IMR-90 (cell line): ENCODE results near the gene ACOT12. TPM values are rescaled to one million over a fixed set of nuclear protein-coding genes. Genes with fewer than 3 reads are reported as not detected.

Source experiments
- ATAC-seq: fragments of 200-7000 bp; cut with Tn5 transposase; 2 replicates; pipeline ENCODE4 v1.9.1; 2020; ENCODE audit warnings: low read depth, mild to moderate bottlenecking, moderate library complexity
- BruUV-seq: library from RNA; stranded (reverse); fragments of 400-500 nt; replicated peaks from 2 replicates; lab custom pipeline; 2021; lab: Mats Ljungman, UMichigan
- CTCF ChIA-PET: fragments of 300-600 bp; formaldehyde crosslinking; extraction: SDS; loops from one replicate; lab custom pipeline; 2021; ENCODE audit warnings: antibody characterized with exemption; lab: Yijun Ruan, JAX
- POLR2A ChIA-PET: fragments of 300-600 bp; sonication (Branson Sonifier 250); formaldehyde crosslinking; loops from one replicate; lab custom pipeline; 2022; ENCODE audit warnings: antibody characterized with exemption; ENCODE audit not compliant: unreplicated experiment; lab: Charles Lee
- DNase-seq: peaks from one replicate; pipeline ENCODE4 v3.0.0; 2013
- H2AFZ ChIP-seq: replicated peaks from 2 replicates; pipeline ENCODE3; 2013; ENCODE audit warnings: low read length, mild to moderate bottlenecking; ENCODE audit not compliant: poor library complexity
- H2AK5ac ChIP-seq: 2 replicates; pipeline ENCODE4 v1.6.1; 2013; ENCODE audit warnings: low read depth, low read length, inconsistent platforms
- H2AK9ac ChIP-seq: replicated peaks from 2 replicates; pipeline ENCODE3; 2013; ENCODE audit warnings: mild to moderate bottlenecking, low read depth, low read length, moderate library complexity; ENCODE audit not compliant: poor library complexity
- H2BK120ac ChIP-seq: 2 replicates; pipeline ENCODE4 v1.6.1; 2013; ENCODE audit warnings: low read depth, low read length, inconsistent platforms
- H2BK15ac ChIP-seq: 3 replicates; pipeline ENCODE4 v1.6.1; 2013; ENCODE audit warnings: low read depth, low read length, inconsistent platforms
- H2BK20ac ChIP-seq: 2 replicates; pipeline ENCODE4 v1.6.1; 2013; ENCODE audit warnings: low read depth, mild to moderate bottlenecking, inconsistent platforms, low read length, moderate library complexity
- H2BK5ac ChIP-seq: 2 replicates; pipeline ENCODE4 v1.6.1; 2013; ENCODE audit warnings: mild to moderate bottlenecking, low read depth, low read length, inconsistent platforms; ENCODE audit not compliant: poor library complexity, severe bottlenecking
- H3K14ac ChIP-seq: replicated peaks from 2 replicates; pipeline ENCODE4 v1.6.1; 2013; ENCODE audit warnings: low read depth, low read length, inconsistent platforms
- H3K18ac ChIP-seq: 2 replicates; pipeline ENCODE4 v1.6.1; 2013; ENCODE audit warnings: low read depth, low read length, control low read depth
- H3K23ac ChIP-seq: 2 replicates; pipeline ENCODE4 v1.6.1; 2013; ENCODE audit warnings: low read depth, low read length, inconsistent platforms
- H3K27ac ChIP-seq: 2 replicates; pipeline ENCODE4 v1.5.1; 2013; ENCODE audit warnings: mild to moderate bottlenecking, control low read depth, low read length; ENCODE audit not compliant: insufficient read depth
- H3K27me3 ChIP-seq: 2 replicates; pipeline ENCODE4 v1.6.1; 2013; ENCODE audit warnings: low read length; ENCODE audit not compliant: control insufficient read depth, insufficient read depth
- H3K36me3 ChIP-seq: 2 replicates; pipeline ENCODE4 v1.6.1; 2013; ENCODE audit warnings: low read length, mixed read lengths; ENCODE audit not compliant: control insufficient read depth, insufficient read depth
- H3K4ac ChIP-seq: 2 replicates; pipeline ENCODE4 v1.6.1; 2013; ENCODE audit warnings: low read depth, low read length, inconsistent platforms
- H3K4me1 ChIP-seq: 2 replicates; pipeline ENCODE4 v1.6.1; 2013; ENCODE audit warnings: low read length, mixed read lengths; ENCODE audit not compliant: control insufficient read depth, insufficient read depth
- H3K4me2 ChIP-seq: 2 replicates; pipeline ENCODE4 v1.6.1; 2013; ENCODE audit warnings: low read depth, mild to moderate bottlenecking, control low read depth, low read length, moderate library complexity
- H3K4me3 ChIP-seq: 2 replicates; pipeline ENCODE4 v1.5.1; 2013; ENCODE audit warnings: low read depth, mild to moderate bottlenecking, control low read depth, low read length, moderate library complexity; ENCODE audit not compliant: insufficient read depth
- H3K56ac ChIP-seq: 2 replicates; pipeline ENCODE4 v1.6.1; 2013; ENCODE audit warnings: low read length, inconsistent platforms; ENCODE audit not compliant: insufficient read depth; ENCODE audit errors: extremely low read depth
- H3K79me1 ChIP-seq, 2 experiments: 2 replicates each; pipeline ENCODE4 v1.6.1; 2013; ENCODE audit warnings: low read length in 2 of 2, inconsistent platforms in 1 of 2, low read depth in 1 of 2
- H3K9ac ChIP-seq: 2 replicates; pipeline ENCODE4 v1.6.1; 2013; ENCODE audit warnings: low read depth, low read length, control low read depth
- H3K9me1 ChIP-seq: 2 replicates; pipeline ENCODE4 v1.6.1; 2013; ENCODE audit warnings: low read length, inconsistent platforms; ENCODE audit not compliant: insufficient read depth
- H3K9me3 ChIP-seq: 2 replicates; pipeline ENCODE4 v1.6.1; 2013; ENCODE audit warnings: low read length; ENCODE audit not compliant: control insufficient read depth, insufficient read depth
- H4K20me1 ChIP-seq: 2 replicates; pipeline ENCODE4 v1.6.1; 2013; ENCODE audit warnings: low read length, inconsistent platforms; ENCODE audit not compliant: insufficient read depth
- H4K5ac ChIP-seq: 2 replicates; pipeline ENCODE4 v1.6.1; 2013; ENCODE audit warnings: mild to moderate bottlenecking, low read depth, low read length, control low read depth
- H4K8ac ChIP-seq, 2 experiments: 2 replicates each; pipeline ENCODE4 v1.6.1; 2013; ENCODE audit warnings: low read depth in 2 of 2, low read length in 2 of 2, control low read depth in 1 of 2, inconsistent platforms in 1 of 2
- H4K91ac ChIP-seq: 2 replicates; pipeline ENCODE4 v1.6.1; 2013; ENCODE audit warnings: low read depth, low read length, inconsistent platforms; ENCODE audit not compliant: insufficient read depth
- BHLHE40 ChIP-seq: fragments of 150-350 bp; IDR thresholded peaks from 2 replicates; pipeline ENCODE4 v1.6.1; 2016; ENCODE audit warnings: mild to moderate bottlenecking, low read depth, low read length
- CEBPB ChIP-seq: IDR thresholded peaks from 2 replicates; pipeline ENCODE4 v1.6.1; 2012; ENCODE audit warnings: low read depth, low read length, improper control_type of control experiment
- CHD1 ChIP-seq: IDR thresholded peaks from 2 replicates; pipeline ENCODE4 v1.6.1; 2012; ENCODE audit warnings: low read depth, low read length, improper control_type of control experiment
- CTCF ChIP-seq: conservative IDR thresholded peaks from 2 replicates; pipeline ENCODE4 v1.5.1; 2012; ENCODE audit warnings: mild to moderate bottlenecking, low read depth, low read length, improper control_type of control experiment
- ELK1 ChIP-seq: fragments of 150-350 bp; IDR thresholded peaks from 2 replicates; pipeline ENCODE4 v1.6.1; 2016; ENCODE audit warnings: low read depth, mild to moderate bottlenecking, low read length, moderate library complexity, borderline replicate concordance
- FOS ChIP-seq: fragments of 150-350 bp; IDR thresholded peaks from 2 replicates; pipeline ENCODE4 v1.6.1; 2016; ENCODE audit warnings: low read depth, low read length
- MAFK ChIP-seq: IDR thresholded peaks from 2 replicates; pipeline ENCODE4 v1.6.1; 2012; ENCODE audit warnings: low read depth, low read length, improper control_type of control experiment
- MAZ ChIP-seq: IDR thresholded peaks from 2 replicates; pipeline ENCODE4 v1.6.1; 2012; ENCODE audit warnings: low read depth, mild to moderate bottlenecking, low read length, improper control_type of control experiment, moderate library complexity, borderline replicate concordance
- MXI1 ChIP-seq: IDR thresholded peaks from 2 replicates; pipeline ENCODE4 v1.6.1; 2012; ENCODE audit warnings: low read depth, mild to moderate bottlenecking, low read length, moderate library complexity, borderline replicate concordance
- NFE2L2 ChIP-seq: fragments of 150-350 bp; IDR thresholded peaks from 2 replicates; pipeline ENCODE4 v1.6.1; 2016; ENCODE audit warnings: low read depth, mild to moderate bottlenecking, low read length
- RAD21 ChIP-seq: IDR thresholded peaks from 2 replicates; pipeline ENCODE4 v1.6.1; 2012; ENCODE audit warnings: low read length, improper control_type of control experiment
- RCOR1 ChIP-seq: IDR thresholded peaks from 2 replicates; pipeline ENCODE4 v1.6.1; 2012; ENCODE audit warnings: mild to moderate bottlenecking, low read length, improper control_type of control experiment; ENCODE audit not compliant: insufficient replicate concordance
- RFX5 ChIP-seq: IDR thresholded peaks from 2 replicates; pipeline ENCODE4 v1.8.0; 2012; ENCODE audit warnings: low read depth, mild to moderate bottlenecking, low read length, moderate library complexity
- SMC3 ChIP-seq: fragments of 150-350 bp; IDR thresholded peaks from 2 replicates; pipeline ENCODE4 v1.6.1; 2016; ENCODE audit warnings: low read depth, mild to moderate bottlenecking, antibody characterized with exemption, low read length, moderate library complexity
- WGBS, 2 experiments: methylation state at CpG; one replicate each; pipeline versions ENCODE4 v1.1.5 to v1.1.7; 2013; ENCODE audit warnings: missing lambda C conversion rate in 2 of 2; ENCODE audit not compliant: insufficient read length in 1 of 2; ENCODE audit errors: extremely low coverage in 2 of 2; 5-methylcytosine and 5-hydroxymethylcytosine counted together
- dilution Hi-C: fragments of 300-500 bp; cut with HindIII; formaldehyde crosslinking; loops from one replicate; pipeline ENCODE4 v1.14.3; 2018; ENCODE audit warnings: low sequenced_read_pairs; ENCODE audit not compliant: unreplicated experiment
- in situ Hi-C: fragments of 300-500 bp; cut with MboI; formaldehyde crosslinking; loops from 3 replicates; pipeline ENCODE4 v1.14.3; 2019; ENCODE audit warnings: low sequenced_read_pairs, inconsistent platforms, mixed read lengths
- intact Hi-C: fragments of 100-400 bp; cut with micrococcal nuclease; formaldehyde crosslinking; loops from 2 replicates; pipeline ENCODE4 v1.10.0; 2022
- polyA plus RNA-seq, 3 experiments: library from polyadenylated mRNA; depleted of rRNA; stranded (reverse); fragments of >200 nt; gene quantifications; 2 replicates each; pipeline ENCODE4 v1.2.3, GENCODE V29; 2012; ENCODE audit warnings: low replicate concordance in 1 of 3
- total RNA-seq: library from RNA; depleted of rRNA; stranded (reverse); fragments of >200 nt; gene quantifications from 2 replicates; pipeline ENCODE4 v1.2.3, GENCODE V29; 2012

The ACOT12 gene
- total and polyA plus RNA-seq, 2 of the 4 experiments (the other 2 are of a cell fraction): not detected

- in situ Hi-C loops (no loop called here), dilution Hi-C loops (no loop called here)
- H3K4me2 ChIP-seq: no peak overlapping the region
Measured at GRCh38 chr5:81417052-81417451, 23.1 kb upstream of the ACOT12 start.

More at GRCh38 chr5:81417052-81417451, 23.1 kb upstream of the ACOT12 start:
- Histone ChIP-seq H3K4me1 (peaks cover 11% of the 10 kb centered on the region), H3K23ac (0 out of 2 replicates have a peak overlapping the region, but pooled peaks have one; percentile 53), H4K91ac (no peak overlapping the region), H3K27me3 (no peaks in the 10 kb centered on the region), H4K5ac (no peak overlapping the region), H3K9me1 (peaks cover 9% of the 10 kb centered on the region), H2BK15ac (no peak overlapping the region), H3K36me3 (no peaks in the 10 kb centered on the region; the same call in 1 of the 2 replicates), H3K4ac (no peak overlapping the region), H3K27ac (no peak overlapping the region), H3K4me3 (no peak overlapping the region), H3K79me1 (peaks cover 0 to 9% of the 10 kb centered on the region in 2 experiments; a peak in 1 of 4 replicates), H3K9me3 (no peaks in the 10 kb centered on the region), H4K8ac (no peak overlapping the region), H2AK9ac (no peak overlapping the region), H2BK20ac (no peak overlapping the region), H2BK5ac (no peak overlapping the region), H3K14ac (no peak overlapping the region), H3K18ac (no peak overlapping the region), H2AFZ (no peak overlapping the region), H3K56ac (no peak overlapping the region), H3K9ac (no peak overlapping the region), H4K20me1 (no peaks in the 10 kb centered on the region), H2AK5ac (peak overlapping the region; percentile 83; the same call in 1 of the 2 replicates), H2BK120ac (0 out of 2 replicates have a peak overlapping the region, but pooled peaks have one; percentile 23)
- intact Hi-C loops: no loop called here
- TF ChIP-seq CHD1 (no peak), NFE2L2 (no peak), CTCF (no peak), MAFK (no peak), ELK1 (no peak), FOS (no peak), RAD21 (no peak), MXI1 (no peak), BHLHE40 (no peak), SMC3 (no peak), CEBPB (no peak), RFX5 (no peak), MAZ (no peak), RCOR1 (no peak)
- BruUV-seq: no TSS peak
- DNase-seq (no peak), ATAC-seq (no peak)
- CTCF ChIA-PET: no interaction called here
- POLR2A ChIA-PET: no interaction called here
- no CpG with 5 or more reads among the region's 4 CpGs for WGBS, 2 experiments
